NCI-H1694 treated with DMSO at 0.1 percent for 48 hours (cell line): Measurements from ENCODE around the gene SMIM5.
A peak's percentile ranks its signal among the peaks of the same experiment; 100 is the strongest.
"Not testable (repeated sequence)": the region's sequence is repeated elsewhere in the genome, so short reads cannot be mapped to it uniquely, and the experiment has no call there.

Source experiments
- DNase-seq: peaks from one replicate; lab custom pipeline; 2025; lab: John Stamatoyannopoulos, UW

The SMIM5 gene

DNA sequence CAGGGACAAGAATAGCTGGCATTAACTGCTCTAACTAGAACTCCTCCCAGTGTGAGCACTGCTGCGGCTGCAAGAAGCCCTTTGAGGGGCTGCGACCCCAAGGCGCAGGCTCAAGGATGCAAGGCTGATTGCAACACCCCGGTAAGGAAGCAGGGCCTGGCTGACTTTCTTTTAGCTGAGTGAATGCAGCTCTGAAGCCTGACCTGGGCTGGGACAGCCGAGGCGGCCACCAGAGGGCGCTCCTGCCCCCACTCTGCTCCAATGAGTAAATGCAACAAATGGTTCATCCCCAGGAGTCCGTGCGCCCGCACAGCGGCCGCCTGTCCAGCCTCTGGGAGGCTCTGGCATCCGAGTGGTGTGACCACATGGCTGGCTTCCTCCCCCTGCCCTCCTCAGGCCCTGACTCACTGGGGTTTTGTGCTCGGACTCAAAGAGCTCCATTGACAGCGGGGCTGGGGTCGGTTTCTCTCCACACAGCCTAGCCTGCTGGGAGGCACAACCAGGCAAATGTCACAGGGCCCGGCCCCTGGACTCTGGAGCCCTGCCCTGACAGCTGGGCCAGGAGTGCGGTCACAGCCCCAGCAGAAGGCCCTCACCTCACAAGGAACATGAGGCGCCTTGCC, at the start of gene SMIM5:
Gene SMIM5 (plus strand): TSS at position 572 of the 623 bp plus-strand sequence. CDS start 6,768 bp downstream, outside the sequence.
- DNase-seq = peak; percentile 62

- DNase-seq = no peak
Measured at GRCh38 chr17:75584849-75585175, 48.4 kb upstream of the SMIM5 start.

DNA sequence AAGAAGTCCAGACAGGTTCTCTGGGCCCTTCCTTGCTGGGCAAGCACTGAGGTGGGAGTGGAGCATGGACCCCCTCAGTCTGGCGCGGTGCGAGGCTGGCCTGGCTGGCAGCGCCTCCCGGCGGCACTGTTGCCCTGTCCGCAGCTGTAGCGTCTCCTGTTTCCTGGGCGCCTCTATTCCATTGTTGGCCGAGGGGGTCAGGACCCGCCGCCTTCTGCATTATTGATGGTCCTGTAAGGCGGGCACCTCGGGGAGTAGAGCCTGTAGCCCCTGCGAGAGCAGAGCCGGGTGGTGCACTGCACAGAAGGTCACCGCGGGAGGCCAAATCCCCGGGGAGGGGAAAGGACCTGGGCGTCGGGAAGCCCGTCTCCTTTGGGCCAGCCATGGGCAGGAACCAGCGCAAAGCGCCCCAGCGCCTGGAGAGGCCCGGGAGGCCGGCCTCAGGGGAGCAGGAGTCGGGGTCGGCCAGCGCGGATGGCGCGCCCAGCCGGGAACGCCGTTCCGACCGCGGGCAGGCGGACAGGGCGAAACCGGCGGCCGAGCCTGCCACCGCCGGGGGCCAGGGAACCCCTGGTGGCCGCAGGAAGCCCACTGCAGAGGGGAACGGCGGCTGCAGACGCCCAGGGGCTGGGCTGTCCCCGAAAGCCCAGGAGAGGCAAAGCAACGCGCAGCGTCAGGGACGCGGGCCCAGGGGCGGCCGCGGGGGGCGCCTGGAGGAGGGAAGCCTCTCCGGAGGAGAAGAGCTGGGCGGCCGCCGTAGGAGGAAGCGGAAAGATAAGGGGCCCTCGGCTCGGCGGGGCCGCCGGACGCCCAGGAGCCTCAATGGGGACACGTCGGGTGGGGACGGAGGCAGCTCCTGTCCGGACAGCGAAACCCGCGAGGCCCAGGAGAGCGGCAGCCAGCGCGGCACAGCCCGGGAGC, 45.3 kb upstream of the SMIM5 start, which contains the start of gene MYO15B:
Gene MYO15B (plus strand): TSS at position 126 of the 921 bp plus-strand sequence. CDS start 258 bp downstream, at position 384.
- no peak for DNase-seq

DNA sequence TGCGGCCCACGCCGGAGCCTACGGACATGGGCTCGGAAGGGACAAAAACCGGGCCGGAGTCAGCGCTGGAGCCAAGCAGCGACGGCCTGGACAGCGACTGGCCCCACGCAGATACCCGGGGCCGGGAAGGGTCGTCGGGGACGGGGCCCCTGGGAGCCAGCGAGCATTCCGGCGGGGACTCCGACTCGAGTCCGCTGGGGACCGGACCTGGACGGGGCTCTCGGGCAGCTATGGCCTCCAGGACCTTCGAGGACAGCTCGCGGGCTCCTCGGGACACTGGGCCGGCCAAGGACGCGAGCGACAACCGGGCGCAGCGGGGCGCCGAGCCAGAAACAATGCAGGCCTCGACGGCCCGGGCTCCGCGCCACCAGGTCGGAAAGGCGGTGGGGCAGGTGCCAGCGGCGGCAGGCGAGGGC, 44.6 kb upstream of the SMIM5 start:
- no peak for DNase-seq

DNA sequence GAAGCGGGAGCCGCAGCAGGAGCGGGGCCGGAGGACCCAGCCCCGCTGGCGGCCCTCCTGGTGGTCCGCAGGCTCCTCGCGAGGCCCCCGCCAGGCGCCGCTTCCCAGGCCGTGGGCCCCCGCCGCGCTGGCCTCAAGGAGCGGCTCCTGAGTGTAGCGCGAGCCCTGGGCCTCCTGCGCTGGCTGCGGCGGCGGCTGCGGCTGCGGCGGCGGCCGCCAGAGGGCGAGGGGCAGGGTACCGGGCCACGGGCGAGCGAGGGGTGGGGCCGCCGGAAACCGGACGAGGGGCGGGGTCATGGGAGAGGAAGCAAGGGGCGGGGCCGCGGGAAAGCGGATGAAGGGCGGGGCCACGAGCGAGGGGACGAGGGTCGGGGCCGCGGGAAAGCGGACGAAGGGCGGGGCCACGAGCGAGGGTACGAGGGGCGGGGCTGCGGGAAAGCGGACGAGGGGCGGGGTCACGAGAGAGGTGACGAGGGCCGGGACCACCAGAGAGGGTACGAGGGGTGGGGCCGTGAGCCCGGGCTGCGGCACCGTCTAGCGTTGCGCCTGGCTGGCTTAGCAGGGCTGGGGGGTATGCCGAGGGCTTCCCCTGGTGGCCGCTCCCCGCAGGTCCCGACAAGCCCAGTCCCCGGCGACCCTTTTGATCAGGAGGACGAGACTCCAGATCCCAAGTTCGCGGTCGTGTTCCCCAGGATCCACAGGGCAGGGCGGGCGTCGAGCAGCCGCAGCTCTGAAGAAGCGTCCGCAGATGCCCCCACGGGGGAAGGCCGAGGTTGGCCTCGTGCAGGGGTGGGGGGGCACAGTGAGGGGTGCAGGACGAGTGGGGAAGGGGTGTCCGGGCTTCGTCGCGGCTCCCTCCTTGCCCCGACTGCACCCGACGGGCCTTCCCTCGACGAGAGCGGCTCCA, 44.0 kb upstream of the SMIM5 start:
- DNase-seq = peak; percentile 52

DNA sequence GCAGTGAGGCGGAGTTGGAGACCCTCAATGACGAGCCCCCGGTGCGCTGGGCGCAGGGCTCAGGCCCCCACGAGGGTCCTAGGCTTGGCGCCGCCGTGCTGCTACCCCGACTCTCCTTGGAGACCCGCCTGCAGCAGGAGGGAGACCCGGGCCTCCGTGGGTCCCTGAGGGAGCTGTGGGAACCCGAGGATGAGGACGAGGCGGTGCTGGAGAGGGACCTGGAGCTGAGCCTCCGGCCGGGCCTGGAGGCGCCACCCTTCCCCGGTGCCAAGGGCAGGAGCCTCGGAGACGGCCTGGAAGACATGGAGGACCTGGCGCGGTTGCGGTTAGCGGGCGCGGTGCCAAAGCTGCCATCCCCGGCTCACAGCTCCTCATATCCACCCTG, 43.3 kb upstream of the SMIM5 start:
- DNase-seq = no peak

DNA sequence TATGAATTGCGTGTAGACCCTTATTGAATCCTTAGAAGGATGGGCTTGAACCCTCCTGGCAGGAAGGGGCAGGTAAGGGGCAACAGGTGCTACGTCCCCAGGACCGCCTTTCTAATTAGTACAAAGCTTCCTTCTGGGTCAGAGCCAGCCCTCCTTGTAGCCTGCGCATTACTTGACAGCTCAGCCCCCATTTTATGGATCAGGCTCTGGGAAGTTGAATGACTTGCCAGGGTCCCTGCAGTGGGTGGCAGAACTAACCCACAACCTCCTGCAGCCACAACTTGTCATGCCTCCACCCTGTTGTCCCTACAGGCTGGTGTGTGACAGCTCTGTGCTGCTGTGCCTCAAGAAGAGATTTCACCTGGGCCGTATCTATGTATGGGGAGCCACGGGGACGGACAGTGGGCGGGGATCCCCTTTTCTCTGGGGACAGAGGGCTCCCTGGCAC, 42.9 kb upstream of the SMIM5 start:
- no peak for DNase-seq

GRCh38 chr17:75590849-75591721, 42.1 kb upstream of the SMIM5 start:
- DNase-seq = no peak

- no peak for DNase-seq
Measured at GRCh38 chr17:75591722-75592302, 41.4 kb upstream of the SMIM5 start.

- DNase-seq = no peak
Measured at GRCh38 chr17:75592348-75593020, 40.8 kb upstream of the SMIM5 start.

GRCh38 chr17:75593430-75593829, 39.8 kb upstream of the SMIM5 start:
- not testable (repeated sequence) for DNase-seq

DNA sequence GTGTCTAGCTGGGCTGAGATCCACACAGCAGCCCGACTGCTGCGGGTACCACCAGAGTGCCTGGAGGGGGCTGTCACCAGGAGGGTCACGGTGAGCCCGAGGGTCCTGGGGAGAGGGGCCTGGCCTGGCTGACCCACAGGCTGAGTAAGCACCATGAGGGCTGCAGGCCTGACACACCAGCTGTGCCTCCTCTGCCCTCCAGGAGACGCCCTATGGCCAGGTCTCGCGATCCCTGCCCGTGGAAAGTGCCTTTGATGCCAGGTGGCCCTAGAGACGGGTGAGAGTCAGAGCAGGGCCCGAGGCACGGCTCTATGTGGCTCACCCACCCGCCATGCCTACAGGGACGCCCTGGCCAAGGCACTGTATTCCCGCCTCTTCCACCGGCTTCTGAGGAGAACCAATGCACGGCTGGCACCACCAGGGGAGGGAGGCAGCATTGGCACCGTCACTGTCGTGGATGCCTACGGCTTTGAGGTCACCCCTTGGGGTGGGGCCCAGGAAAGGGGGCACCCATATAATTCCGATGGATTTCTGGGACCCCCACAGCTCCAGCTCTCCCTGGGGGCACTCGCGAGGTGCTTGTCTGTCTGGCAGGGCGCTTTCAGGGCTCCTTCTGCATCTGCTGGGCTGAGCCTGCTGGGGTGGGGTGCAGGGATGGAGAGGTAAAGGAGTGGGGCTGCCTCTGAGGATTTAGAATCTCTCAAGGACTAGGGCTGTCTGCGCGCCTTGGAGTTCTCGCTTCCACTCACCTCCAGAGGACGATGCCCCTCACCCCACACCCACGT, 38.5 kb upstream of the SMIM5 start:
- DNase-seq = no peak

GRCh38 chr17:75595284-75595919, 37.8 kb upstream of the SMIM5 start:
- DNase-seq = no peak

- no peak for DNase-seq
Measured at GRCh38 chr17:75595920-75596313, 37.3 kb upstream of the SMIM5 start.

- no peak for DNase-seq
Measured at GRCh38 chr17:75596320-75597087, 36.7 kb upstream of the SMIM5 start.

DNA sequence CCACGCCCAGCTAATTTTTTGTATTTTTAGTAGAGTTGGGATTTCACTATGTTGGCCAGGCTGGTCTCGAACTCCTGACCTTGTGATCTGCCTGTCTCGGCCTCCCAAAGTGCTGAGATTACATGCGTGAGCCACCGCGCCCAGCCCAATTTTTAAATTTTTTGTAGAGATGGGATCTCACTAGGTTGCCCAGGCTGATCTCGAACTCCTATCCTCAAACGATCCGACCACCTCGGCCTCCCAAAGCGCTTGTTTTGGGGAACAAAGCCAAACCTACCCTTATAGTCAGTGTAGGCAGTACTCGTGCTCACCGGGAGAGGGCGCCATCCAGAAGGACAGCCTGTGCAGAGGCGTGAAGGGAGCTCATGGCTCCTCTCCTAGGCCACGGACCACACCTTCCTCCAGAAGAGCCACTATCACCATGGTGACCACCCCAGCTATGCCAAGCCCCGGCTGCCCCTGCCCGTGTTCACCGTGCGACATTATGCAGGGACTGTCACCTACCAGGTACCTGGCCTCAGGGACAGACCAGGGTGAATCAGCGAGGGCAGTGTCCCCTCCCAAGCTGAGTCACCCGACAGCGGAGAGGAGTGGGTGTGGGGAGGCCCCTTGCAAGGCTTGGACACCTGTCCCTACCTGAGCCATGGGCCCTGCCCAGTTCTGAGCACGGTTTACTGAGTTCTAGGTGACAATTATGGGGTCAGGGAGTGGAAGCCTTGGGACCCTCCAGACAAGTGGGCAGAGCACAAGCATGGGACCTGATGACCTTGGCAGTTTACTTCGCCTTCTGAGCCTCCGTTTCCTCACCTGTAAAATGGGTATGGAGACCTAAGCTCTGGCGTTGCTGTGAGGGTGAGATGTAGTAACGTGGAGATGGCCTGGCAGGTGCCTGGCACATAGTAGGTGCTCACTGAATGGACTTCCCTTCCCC, 31.9 kb upstream of the SMIM5 start:
- peak; percentile 8 for DNase-seq

DNA sequence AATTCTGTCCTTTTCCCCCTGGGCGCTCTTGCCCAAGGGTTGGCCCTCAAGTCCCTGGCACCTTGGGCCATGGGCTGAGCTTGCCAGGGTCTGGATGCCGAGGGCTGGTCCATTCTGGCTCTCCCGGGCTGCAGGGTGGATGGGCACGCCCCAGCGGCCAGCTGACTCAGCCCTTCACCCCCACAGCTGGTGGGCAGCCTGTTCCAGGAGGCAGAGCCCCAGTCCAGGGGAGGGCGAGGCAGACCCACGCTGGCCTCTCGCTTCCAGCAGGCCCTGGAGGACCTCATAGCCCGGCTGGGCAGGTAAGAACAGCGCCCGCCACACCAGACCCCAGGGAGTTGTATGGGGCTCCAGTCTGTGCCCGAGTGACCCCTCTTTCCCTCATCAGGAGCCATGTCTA, 30.6 kb upstream of the SMIM5 start:
- no peak for DNase-seq
